Measurements from ENCODE around the gene PPM1L.

DNA sequence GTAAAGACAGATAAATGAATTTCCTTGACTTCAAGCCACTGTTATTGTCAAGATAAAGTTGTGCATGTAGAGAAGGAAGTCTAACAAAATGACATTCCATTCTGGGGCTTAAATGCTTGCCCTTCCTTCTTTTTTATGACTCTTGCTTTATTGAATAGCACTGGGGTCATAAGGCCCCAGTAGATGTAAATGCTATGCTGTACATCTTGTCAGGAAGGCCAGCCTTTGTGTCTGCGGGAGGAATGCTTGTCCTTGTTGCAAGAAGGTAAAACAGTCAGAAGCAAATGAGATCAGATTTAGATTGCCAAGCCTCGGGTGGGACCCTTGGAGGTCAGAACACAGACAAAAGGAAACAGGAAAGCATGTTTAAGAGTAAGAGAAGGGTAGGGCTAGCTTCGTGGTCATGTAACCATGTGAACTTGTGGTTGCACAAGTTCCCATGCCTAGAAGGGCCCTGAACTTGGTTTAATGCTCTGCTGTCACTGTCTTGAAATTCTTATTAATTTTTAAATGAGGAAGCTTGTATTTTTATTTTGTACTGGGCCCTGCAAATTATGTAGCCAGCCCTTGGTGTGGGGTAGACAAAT lies 81.5 kb downstream of the PPM1L start:
- TF ChIP-seq CTCF (IDR thresholded peaks at IDR 0.05; ENCODE audit: borderline replicate concordance, extremely low read depth, low read length, poor library complexity, severe bottlenecking) (no peak), EZH2 (IDR thresholded peaks at IDR 0.05; ENCODE audit: borderline replicate concordance, low read depth, low read length, severe bottlenecking) (no peak)
